SU-DHL-6 (cell line): ENCODE measurements around the gene FOXS1.

Source experiments
- H2AFZ ChIP-seq: fragments of 200-600 bp; sonication (generic); 2 replicates; pipeline ENCODE4 v1.6.1; 2014; ENCODE audit warnings: low read depth, mild to moderate bottlenecking, moderate library complexity, mixed read lengths, antibody characterized with exemption, low read length; ENCODE audit not compliant: severe bottlenecking
- H3F3A ChIP-seq: fragments of 200-600 bp; shearing (Covaris generic); 2 replicates; pipeline ENCODE4 v1.6.0; 2016; ENCODE audit warnings: antibody characterized with exemption, mild to moderate bottlenecking; ENCODE audit not compliant: insufficient read depth
- H3K27ac ChIP-seq: fragments of 200-600 bp; sonication (generic); 2 replicates; pipeline ENCODE4 v1.5.1; 2016; ENCODE audit warnings: low read depth, mild to moderate bottlenecking, low read length, moderate library complexity, mixed read lengths
- H3K27me3 ChIP-seq: fragments of 200-600 bp; sonication (generic), shearing (Covaris generic); 2 replicates; pipeline ENCODE4 v1.6.0; 2014; ENCODE audit warnings: mild to moderate bottlenecking, low read length
- H3K36me3 ChIP-seq: fragments of 200-600 bp; sonication (generic); 2 replicates; pipeline ENCODE4 v1.6.1; 2014; ENCODE audit warnings: mild to moderate bottlenecking, low read length, mixed read lengths
- H3K4me2 ChIP-seq: fragments of 300-600, 200-600 bp; shearing (Covaris generic), sonication (generic); 2 replicates; pipeline ENCODE4 v1.6.0; 2014; ENCODE audit warnings: low read length, low read depth, mild to moderate bottlenecking; ENCODE audit not compliant: poor library complexity, severe bottlenecking
- H3K4me3 ChIP-seq: fragments of 200-600 bp; sonication (generic); 2 replicates; pipeline ENCODE4 v1.5.1; 2014; ENCODE audit warnings: antibody characterized with exemption, low read length, mild to moderate bottlenecking, mixed read lengths; ENCODE audit not compliant: insufficient read depth, poor library complexity, severe bottlenecking
- H3K79me2 ChIP-seq: fragments of 200-600 bp; sonication (generic); 2 replicates; pipeline ENCODE4 v1.6.1; 2014; ENCODE audit warnings: mild to moderate bottlenecking, low read length, moderate library complexity; ENCODE audit not compliant: insufficient read depth
- H3K9ac ChIP-seq: fragments of 200-600 bp; sonication (generic); 2 replicates; pipeline ENCODE4 v1.7.0; 2014; ENCODE audit warnings: mild to moderate bottlenecking, low read length
- H3K9me2 ChIP-seq: fragments of 200-600 bp; sonication (generic); replicated peaks from 2 replicates; pipeline ENCODE4 v1.6.1; 2014; ENCODE audit warnings: low read length; ENCODE audit not compliant: insufficient read depth
- H3K9me3 ChIP-seq: fragments of 200-600 bp; sonication (generic); 2 replicates; pipeline ENCODE4 v1.6.1; 2014; ENCODE audit warnings: low read length, mixed read lengths; ENCODE audit not compliant: insufficient read depth
- H4K20me1 ChIP-seq: fragments of 200-600 bp; sonication (generic); 2 replicates; pipeline ENCODE4 v1.6.1; 2014; ENCODE audit warnings: low read depth, mild to moderate bottlenecking, antibody characterized with exemption, low read length, moderate library complexity, mixed read lengths
- EZH2phosphoT487 ChIP-seq: fragments of 200-600 bp; sonication (generic), shearing (Covaris generic); conservative IDR thresholded peaks from 2 replicates; pipeline ENCODE4 v1.6.1; 2018; ENCODE audit warnings: mild to moderate bottlenecking, antibody characterized with exemption, low read length, moderate library complexity, mixed read lengths
- TF ChIP-seq, protein P1 (sequence below): fragments of 200-600 bp; sonication (generic); IDR thresholded peaks from one replicate; pipeline ENCODE4 v1.5.1; 2017; ENCODE audit warnings: antibody characterized with exemption, mild to moderate bottlenecking, low read length, moderate library complexity; ENCODE audit not compliant: insufficient read depth, poor library complexity, severe bottlenecking

Gene FOXS1

DNA sequence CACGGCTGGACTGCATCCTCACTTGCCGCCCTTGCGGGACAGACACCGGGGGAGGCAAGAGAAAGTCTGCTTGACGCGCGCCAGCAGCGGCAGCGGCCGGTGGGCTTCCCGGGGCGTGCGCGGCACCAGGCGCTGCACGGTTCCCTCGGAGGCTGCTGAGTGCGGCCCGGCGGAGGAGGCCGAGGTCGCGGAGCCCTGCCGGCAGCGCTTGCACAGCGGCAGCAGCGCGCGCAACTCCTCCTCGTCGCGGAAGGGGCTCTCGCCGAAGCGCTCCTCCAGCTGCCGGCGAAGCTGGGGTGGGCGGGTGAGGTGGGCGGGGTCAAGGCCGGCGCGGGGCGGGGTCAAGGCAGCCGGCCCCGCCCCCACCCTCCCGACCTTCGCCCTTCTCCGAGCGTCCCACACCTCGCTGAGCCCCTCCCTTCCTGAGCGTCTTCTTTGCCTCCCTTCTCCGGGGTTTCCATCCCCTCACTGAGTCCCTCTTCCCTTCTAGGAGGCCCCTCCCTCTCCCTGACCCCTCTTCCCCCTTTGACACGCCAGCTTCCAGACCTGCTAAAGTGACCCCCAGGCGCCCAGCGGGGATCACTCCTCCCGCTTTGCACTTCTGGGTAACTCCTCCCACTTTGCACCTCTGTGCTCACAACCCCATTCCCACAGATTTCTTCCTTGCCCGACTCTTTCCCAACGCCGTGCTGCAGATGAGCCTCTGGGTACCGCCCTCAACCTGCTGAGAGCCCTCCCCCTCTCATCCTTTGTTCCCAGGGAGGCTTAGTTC, 16.2 kb upstream of the FOXS1 start:
- H2AFZ ChIP-seq, result peak overlapping the region; percentile 95
- TF ChIP-seq, protein P1, sequence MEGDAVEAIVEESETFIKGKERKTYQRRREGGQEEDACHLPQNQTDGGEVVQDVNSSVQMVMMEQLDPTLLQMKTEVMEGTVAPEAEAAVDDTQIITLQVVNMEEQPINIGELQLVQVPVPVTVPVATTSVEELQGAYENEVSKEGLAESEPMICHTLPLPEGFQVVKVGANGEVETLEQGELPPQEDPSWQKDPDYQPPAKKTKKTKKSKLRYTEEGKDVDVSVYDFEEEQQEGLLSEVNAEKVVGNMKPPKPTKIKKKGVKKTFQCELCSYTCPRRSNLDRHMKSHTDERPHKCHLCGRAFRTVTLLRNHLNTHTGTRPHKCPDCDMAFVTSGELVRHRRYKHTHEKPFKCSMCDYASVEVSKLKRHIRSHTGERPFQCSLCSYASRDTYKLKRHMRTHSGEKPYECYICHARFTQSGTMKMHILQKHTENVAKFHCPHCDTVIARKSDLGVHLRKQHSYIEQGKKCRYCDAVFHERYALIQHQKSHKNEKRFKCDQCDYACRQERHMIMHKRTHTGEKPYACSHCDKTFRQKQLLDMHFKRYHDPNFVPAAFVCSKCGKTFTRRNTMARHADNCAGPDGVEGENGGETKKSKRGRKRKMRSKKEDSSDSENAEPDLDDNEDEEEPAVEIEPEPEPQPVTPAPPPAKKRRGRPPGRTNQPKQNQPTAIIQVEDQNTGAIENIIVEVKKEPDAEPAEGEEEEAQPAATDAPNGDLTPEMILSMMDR, result no peak
- TF ChIP-seq EZH2phosphoT487, result no peak
- peak overlapping the region; percentile 87 for H3K4me2 ChIP-seq
- H3K4me3 ChIP-seq, result peak overlapping the region; percentile 59
- H3K79me2 ChIP-seq, result no peaks in the 10 kb centered on the region
- no peak overlapping the region for H3K27ac ChIP-seq
- H3K9me3 ChIP-seq, result no peaks in the 10 kb centered on the region
- H3K36me3 ChIP-seq, result no peaks in the 10 kb centered on the region
- no peaks in the 10 kb centered on the region for H3F3A ChIP-seq
- peak overlapping the region; percentile 66 for H3K9ac ChIP-seq
- no peaks in the 10 kb centered on the region for H4K20me1 ChIP-seq
- H3K27me3 ChIP-seq, result no peaks in the 10 kb centered on the region
- H3K9me2 ChIP-seq, result no peaks in the 10 kb centered on the region

DNA sequence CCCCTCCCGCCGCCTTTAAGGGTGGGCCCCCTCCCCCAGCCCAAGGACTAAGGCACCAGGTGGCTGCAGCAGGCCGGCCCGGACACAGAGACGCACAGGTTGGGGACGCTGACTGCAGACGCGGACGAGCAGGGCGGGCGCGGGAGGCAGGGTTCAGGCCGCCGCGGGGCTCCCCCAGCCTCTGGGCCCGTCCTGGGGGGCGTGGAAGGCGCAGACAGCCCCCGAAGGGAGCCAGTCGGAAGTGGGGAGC, 15.7 kb upstream of the FOXS1 start:
- Histone ChIP-seq H3F3A (no peaks in the 10 kb centered on the region), H4K20me1 (no peaks in the 10 kb centered on the region), H3K4me2 (peak overlapping the region; percentile 87), H3K9me2 (no peaks in the 10 kb centered on the region), H3K36me3 (no peaks in the 10 kb centered on the region), H3K79me2 (no peaks in the 10 kb centered on the region), H3K27ac (no peak overlapping the region), H3K4me3 (peak overlapping the region; percentile 59), H3K9me3 (no peaks in the 10 kb centered on the region), H3K27me3 (no peaks in the 10 kb centered on the region), H3K9ac (peak overlapping the region; percentile 66), H2AFZ (peak overlapping the region; percentile 95)
- TF ChIP-seq EZH2phosphoT487, result no peak
- TF ChIP-seq, protein P1, result no peak

DNA sequence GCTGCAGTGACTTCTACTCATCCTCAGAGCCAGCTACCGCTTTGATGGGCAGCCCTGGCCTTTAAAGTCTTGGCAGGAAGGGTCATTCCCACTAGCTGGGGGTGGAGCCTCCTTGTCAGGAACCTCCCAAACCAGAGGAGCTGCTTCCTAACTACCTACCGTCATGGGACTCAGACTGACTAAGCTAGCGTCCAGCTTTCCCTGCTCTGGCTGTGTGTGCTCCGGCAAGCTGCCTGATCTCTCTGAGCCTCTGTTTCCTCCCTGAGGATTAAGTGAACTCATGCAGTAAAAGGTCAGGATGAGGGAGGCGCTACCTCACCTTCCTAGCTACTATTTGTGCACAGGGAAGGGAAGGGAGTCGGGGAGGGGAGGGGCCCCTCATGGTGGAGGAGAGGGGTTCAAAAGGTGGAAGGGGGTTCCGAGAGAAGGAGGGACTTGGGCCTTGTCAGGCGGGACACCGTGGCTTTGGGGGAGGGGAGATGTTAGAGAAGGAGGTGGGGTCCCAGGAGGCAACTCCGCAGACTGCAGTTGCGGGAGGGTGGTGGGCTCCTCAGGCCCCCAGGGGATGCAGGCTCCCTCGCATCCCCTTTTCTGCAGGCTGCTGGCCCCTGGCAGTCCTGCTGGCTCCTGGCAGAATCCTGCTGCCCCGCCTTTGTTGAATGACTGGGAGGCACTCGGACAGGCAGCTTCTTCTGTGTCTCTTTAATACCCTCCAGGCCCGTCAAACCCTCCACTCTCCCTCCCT, 15.2 kb upstream of the FOXS1 start:
- Histone ChIP-seq H2AFZ (peak overlapping the region; percentile 95), H4K20me1 (no peaks in the 10 kb centered on the region), H3F3A (no peaks in the 10 kb centered on the region), H3K79me2 (no peaks in the 10 kb centered on the region), H3K4me2 (peak overlapping the region; percentile 87), H3K4me3 (peak overlapping the region; percentile 59), H3K9me3 (no peaks in the 10 kb centered on the region), H3K36me3 (no peaks in the 10 kb centered on the region), H3K27me3 (no peaks in the 10 kb centered on the region), H3K9ac (peak overlapping the region; percentile 66), H3K27ac (no peak overlapping the region), H3K9me2 (no peaks in the 10 kb centered on the region)
- TF ChIP-seq EZH2phosphoT487, result no peak
- TF ChIP-seq, protein P1, result no peak
